K562 (cell line): Measurements from ENCODE around the gene PRXL2B. TPM values are rescaled to one million over a fixed set of nuclear protein-coding genes. Genes with fewer than 3 reads are reported as not detected.

Experiments
- CUX1 ChIP-seq: fragments of 200-800 bp; sonication (Bioruptor generic); IDR thresholded peaks from 2 replicates; pipeline ENCODE4 v1.6.1; 2016; ENCODE audit warnings: missing genetic modification characterization, missing compliant biosample characterization
- TEAD4 ChIP-seq, 2 experiments: sonication (generic) in 1 of 2; formaldehyde crosslinking in 1 of 2; IDR thresholded peaks; 2 replicates each; pipeline versions ENCODE4 v1.6.1 to v1.8.0; 2012 to 2022; ENCODE audit warnings: borderline replicate concordance in 1 of 2, inconsistent platforms in 1 of 2, low read length in 1 of 2, mild to moderate bottlenecking in 1 of 2, missing genetic modification reagents in 1 of 2
- polyA plus RNA-seq, 8 experiments: library from polyadenylated mRNA; depleted of rRNA in 4 of 8; stranded (reverse) in 5 of 8; unstranded in 3 of 8; fragments of >200 nt; fragmentation: Nextera tagmentation in 2 of 8; fragmentation: Illumina TruSeq in 1 of 8; extraction: Ambion mirVana in 2 of 8; extraction: Trizol in 1 of 8; gene quantifications; 2 replicates each; pipeline versions ENCODE4 v1.2.1 to v1.2.3, GENCODE V29; 2011 to 2014; ENCODE audit warnings: inconsistent platforms in 1 of 8, missing spikeins in 1 of 8
- total RNA-seq, 7 experiments: library from RNA; depleted of rRNA in 6 of 7; stranded (reverse); fragments of >200 nt in 6 of 7; fragmentation: Illumina TruSeq in 2 of 7; extraction: Trizol in 2 of 7; gene quantifications; 2 replicates each; pipeline versions ENCODE4 v1.2.1 to v1.2.3, GENCODE V29; 2011 to 2021; ENCODE audit warnings: low replicate concordance in 1 of 7
- TF ChIP-seq, protein P1 (sequence below): fragments of 450-650 bp; formaldehyde crosslinking; IDR thresholded peaks from 2 replicates; pipeline ENCODE4 v1.4.0; 2020; ENCODE audit warnings: mild to moderate bottlenecking, mixed read lengths

Gene PRXL2B
- total and polyA plus RNA-seq, 9 of the 15 experiments (the other 6 are each of a cell fraction or from before 2014, with no cell fraction given): 0.99 to 25.3 (median 11.8) TPM

DNA sequence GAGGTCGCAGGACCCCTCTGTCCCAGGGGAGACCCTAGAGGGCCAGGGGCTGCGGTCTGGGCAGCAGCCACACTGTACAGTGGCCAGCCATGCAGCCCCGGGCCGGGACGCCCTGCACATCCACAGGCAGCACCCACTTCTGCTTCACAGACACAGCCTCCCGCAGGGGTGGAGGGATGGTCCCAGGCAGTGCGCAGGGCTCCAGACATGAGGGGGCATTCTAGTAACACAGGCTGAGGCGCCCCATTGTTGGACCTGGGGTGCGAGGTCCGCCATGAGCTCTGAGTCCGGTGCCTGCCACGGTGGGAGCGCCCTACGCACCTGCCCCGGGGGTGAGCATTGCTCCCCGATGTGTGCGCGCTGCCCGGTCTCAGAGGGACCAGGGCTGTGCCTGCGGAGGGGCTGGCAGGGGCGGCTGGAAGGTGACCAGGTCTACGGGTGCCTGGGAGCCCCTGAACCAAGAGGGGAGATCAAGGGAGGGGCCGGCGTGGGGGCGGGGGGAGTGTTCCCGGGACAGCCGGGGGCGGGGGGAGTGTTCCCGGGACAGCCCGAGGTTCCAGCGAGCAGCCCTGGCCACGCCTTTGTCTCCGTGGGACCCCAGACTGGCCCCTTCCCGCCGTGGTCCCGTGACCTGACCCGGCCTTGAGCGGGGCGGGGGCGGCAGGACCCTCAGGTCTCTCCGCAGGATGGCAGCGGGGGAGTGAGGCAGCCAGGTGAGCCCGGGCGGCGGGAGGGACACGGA, 41.8 kb downstream of the PRXL2B start (continued):
- TF ChIP-seq TEAD4 (IDR thresholded peaks at IDR 0.05; ENCODE audit: low read length) (no peak), TEAD4 (CRISPR knock-in tag; IDR thresholded peaks at IDR 0.05; ENCODE audit: borderline replicate concordance) (no peak), CUX1 (CRISPR knock-in tag) (no peak)
- TF ChIP-seq, protein P1, sequence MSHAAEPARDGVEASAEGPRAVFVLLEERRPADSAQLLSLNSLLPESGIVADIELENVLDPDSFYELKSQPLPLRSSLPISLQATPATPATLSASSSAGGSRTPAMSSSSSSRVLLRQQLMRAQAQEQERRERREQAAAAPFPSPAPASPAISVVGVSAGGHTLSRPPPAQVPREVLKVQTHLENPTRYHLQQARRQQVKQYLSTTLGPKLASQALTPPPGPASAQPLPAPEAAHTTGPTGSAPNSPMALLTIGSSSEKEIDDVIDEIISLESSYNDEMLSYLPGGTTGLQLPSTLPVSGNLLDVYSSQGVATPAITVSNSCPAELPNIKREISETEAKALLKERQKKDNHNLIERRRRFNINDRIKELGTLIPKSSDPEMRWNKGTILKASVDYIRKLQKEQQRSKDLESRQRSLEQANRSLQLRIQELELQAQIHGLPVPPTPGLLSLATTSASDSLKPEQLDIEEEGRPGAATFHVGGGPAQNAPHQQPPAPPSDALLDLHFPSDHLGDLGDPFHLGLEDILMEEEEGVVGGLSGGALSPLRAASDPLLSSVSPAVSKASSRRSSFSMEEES: no peak
